HG03521 (cell line): ENCODE measurements around the gene FXYD2.

Source experiments
- ATAC-seq: cut with Tn5 transposase; IDR thresholded peaks from one replicate; pipeline ENCODE4 v1.9.1; 2021; ENCODE audit warnings: mild to moderate bottlenecking, moderate library complexity; ENCODE audit not compliant: unreplicated experiment

FXYD2 gene

GRCh38 chr11:117805045-117805444 is 19.5 kb downstream of the FXYD2 start:
- ATAC-seq = no peak

- no peak for ATAC-seq
These were observed 20.6 kb downstream of the FXYD2 start for GRCh38 chr11:117803896-117804295.

GRCh38 chr11:117799634-117800033 is 24.9 kb downstream of the FXYD2 start:
- no peak for ATAC-seq

GRCh38 chr11:117796872-117797529 is 27.5 kb downstream of the FXYD2 start, which contains the start of gene DSCAML1:
Gene DSCAML1, minus strand, starts transcription at chr11:117797216. Its CDS starts 137 bp downstream, at chr11:117797079.
- no peak for ATAC-seq

- ATAC-seq = no peak
These were observed 28.1 kb downstream of the FXYD2 start for GRCh38 chr11:117796456-117796871.

- no peak for ATAC-seq
These were observed 28.7 kb downstream of the FXYD2 start for GRCh38 chr11:117795638-117796455.

GRCh38 chr11:117794772-117795629 is 29.5 kb downstream of the FXYD2 start:
- no peak for ATAC-seq

GRCh38 chr11:117794135-117794534 is 30.4 kb downstream of the FXYD2 start:
- no peak for ATAC-seq

- no peak for ATAC-seq
These were observed 31.0 kb downstream of the FXYD2 start for GRCh38 chr11:117793583-117793982.

GRCh38 chr11:117792992-117793391 is 31.6 kb downstream of the FXYD2 start:
- ATAC-seq = no peak

- no peak for ATAC-seq
These were observed 32.3 kb downstream of the FXYD2 start for GRCh38 chr11:117792241-117792640.

GRCh38 chr11:117790279-117790678 is 34.3 kb downstream of the FXYD2 start:
- no peak for ATAC-seq

- ATAC-seq = no peak
These were observed 35.3 kb downstream of the FXYD2 start for GRCh38 chr11:117789241-117789640.

GRCh38 chr11:117786135-117786870 is 38.2 kb downstream of the FXYD2 start:
- ATAC-seq = no peak

GRCh38 chr11:117782101-117782500 is 42.4 kb downstream of the FXYD2 start:
- no peak for ATAC-seq

GRCh38 chr11:117781627-117782026 is 42.9 kb downstream of the FXYD2 start:
- ATAC-seq = no peak

- no peak for ATAC-seq
These were observed 44.1 kb downstream of the FXYD2 start for GRCh38 chr11:117780456-117780855.

- ATAC-seq = no peak
These were observed 50.0 kb downstream of the FXYD2 start for GRCh38 chr11:117774553-117774952.

GRCh38 chr11:117772360-117772759 is 52.2 kb downstream of the FXYD2 start:
- no peak for ATAC-seq

GRCh38 chr11:117771841-117772240 is 52.7 kb downstream of the FXYD2 start:
- no peak for ATAC-seq

GRCh38 chr11:117771197-117771596 is 53.3 kb downstream of the FXYD2 start:
- no peak for ATAC-seq
